Nephron (organoid): ENCODE results near the gene ISYNA1.
A peak's percentile ranks its signal among the peaks of the same experiment; 100 is the strongest.

Experiments
- H3K27ac Mint-ChIP-seq, 3 experiments: 2 replicates each; pipeline ENCODE4 v1.8.0; 2020; ENCODE audit warnings: mixed read lengths in 3 of 3, mild to moderate bottlenecking in 2 of 3, moderate library complexity in 1 of 3
- H3K27me3 Mint-ChIP-seq: 2 replicates; pipeline ENCODE4 v1.8.0; 2021; ENCODE audit warnings: low read depth, mild to moderate bottlenecking, moderate library complexity, mixed read lengths
- H3K36me3 Mint-ChIP-seq: 2 replicates; pipeline ENCODE4 v1.8.0; 2020; ENCODE audit warnings: low read depth, mixed read lengths
- H3K4me1 Mint-ChIP-seq: 2 replicates; pipeline ENCODE4 v1.8.0; 2020; ENCODE audit warnings: mixed read lengths
- H3K4me3 Mint-ChIP-seq, 3 experiments: 2 replicates each; pipeline ENCODE4 v1.8.0; 2020; ENCODE audit warnings: mild to moderate bottlenecking in 3 of 3, mixed read lengths in 3 of 3, moderate library complexity in 2 of 3
- H3K9me3 Mint-ChIP-seq: 2 replicates; pipeline ENCODE4 v1.8.0; 2020; ENCODE audit warnings: mixed read lengths
- TF ChIP-seq, protein P1 (sequence below), 3 experiments: fragments of 200-600 bp; sonication (generic); IDR thresholded peaks; one replicate each; pipeline ENCODE4 v1.5.0; 2021; ENCODE audit warnings: antibody characterized with exemption in 3 of 3; ENCODE audit not compliant: unreplicated experiment in 3 of 3

Gene ISYNA1

DNA sequence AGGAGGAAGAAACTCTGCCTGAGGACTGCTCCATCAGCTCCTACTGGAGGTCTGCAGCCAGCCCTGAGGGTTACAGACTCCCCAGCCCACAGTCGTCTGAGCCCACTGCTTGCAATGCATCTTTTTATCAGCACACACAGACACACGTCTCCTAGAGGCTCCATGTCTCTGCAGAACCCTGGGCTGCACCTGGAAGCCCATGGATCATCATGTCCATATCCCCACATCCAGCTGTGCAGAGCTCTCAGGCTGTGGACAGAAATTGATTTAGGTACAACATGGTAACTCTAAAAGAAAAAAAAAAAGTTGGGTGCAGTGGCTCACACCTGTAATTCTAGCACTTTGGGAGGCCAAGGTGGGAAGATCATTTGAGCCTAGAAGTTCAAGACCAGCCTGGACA, 32.9 kb upstream of the ISYNA1 start:
- no peaks in the 10 kb centered on the region for H3K27me3 Mint-ChIP-seq

DNA sequence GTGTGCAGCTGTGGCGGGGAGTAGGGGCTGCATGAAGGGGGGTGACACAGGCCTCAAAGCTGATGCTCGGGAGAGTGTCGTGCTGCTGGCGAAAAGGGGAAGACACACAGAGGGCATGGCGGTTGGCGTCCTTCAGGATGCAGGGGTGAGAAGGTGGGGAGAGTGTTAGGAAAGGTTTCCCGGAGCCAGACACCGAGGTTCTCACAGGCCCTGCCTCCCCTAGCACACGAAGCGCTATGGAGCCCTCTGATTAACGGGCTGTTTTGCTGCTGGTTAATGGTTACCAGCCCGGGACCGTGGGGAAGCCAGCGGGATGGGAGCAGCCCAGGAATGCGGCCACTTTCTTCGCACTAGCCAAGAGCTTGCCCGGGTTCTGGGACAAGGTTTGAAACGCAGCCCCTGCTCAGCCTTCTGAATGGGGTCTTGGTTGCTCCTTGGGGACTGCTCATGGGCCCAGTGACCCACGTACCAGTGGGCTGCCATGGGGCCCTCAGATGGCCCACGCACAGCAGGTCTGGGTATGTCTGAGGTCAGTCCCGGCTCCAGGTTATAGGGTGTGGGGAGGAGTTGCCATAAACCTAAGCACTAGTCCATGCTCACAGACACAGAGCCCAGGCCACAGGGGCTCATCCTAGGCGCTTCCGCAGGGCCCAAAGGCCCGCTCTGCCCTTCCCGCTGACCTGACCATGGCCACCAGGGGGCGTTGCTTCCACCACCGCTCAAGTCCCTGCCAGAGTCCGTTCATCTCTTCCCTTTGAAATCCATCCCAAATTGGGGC, 31.3 kb upstream of the ISYNA1 start:
- Mint-ChIP-seq H3K27me3 (no peaks in the 10 kb centered on the region), H3K36me3 (peaks cover 4% of the 10 kb centered on the region), H3K4me1 (peaks cover 9% of the 10 kb centered on the region), H3K27ac (peak overlapping the region; percentile 40 to 78 (median 66)), H3K4me3 (no peak overlapping the region), H3K9me3 (no peaks in the 10 kb centered on the region)
- TF ChIP-seq, protein P1, sequence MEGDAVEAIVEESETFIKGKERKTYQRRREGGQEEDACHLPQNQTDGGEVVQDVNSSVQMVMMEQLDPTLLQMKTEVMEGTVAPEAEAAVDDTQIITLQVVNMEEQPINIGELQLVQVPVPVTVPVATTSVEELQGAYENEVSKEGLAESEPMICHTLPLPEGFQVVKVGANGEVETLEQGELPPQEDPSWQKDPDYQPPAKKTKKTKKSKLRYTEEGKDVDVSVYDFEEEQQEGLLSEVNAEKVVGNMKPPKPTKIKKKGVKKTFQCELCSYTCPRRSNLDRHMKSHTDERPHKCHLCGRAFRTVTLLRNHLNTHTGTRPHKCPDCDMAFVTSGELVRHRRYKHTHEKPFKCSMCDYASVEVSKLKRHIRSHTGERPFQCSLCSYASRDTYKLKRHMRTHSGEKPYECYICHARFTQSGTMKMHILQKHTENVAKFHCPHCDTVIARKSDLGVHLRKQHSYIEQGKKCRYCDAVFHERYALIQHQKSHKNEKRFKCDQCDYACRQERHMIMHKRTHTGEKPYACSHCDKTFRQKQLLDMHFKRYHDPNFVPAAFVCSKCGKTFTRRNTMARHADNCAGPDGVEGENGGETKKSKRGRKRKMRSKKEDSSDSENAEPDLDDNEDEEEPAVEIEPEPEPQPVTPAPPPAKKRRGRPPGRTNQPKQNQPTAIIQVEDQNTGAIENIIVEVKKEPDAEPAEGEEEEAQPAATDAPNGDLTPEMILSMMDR (IDR thresholded peaks at IDR 0.05; ENCODE audit: unreplicated experiment in 3 of 3) = peak; percentile 68 to 81 (median 79)

More for the DNA sequence above, 32.9 kb upstream of the ISYNA1 start:
- TF ChIP-seq, protein P1 (IDR thresholded peaks at IDR 0.05; ENCODE audit: unreplicated experiment in 3 of 3) = no peak
- Mint-ChIP-seq H3K4me3 (no peak overlapping the region), H3K36me3 (peaks cover 6% of the 10 kb centered on the region), H3K9me3 (no peaks in the 10 kb centered on the region), H3K27ac (no peak overlapping the region), H3K4me1 (peaks cover 7% of the 10 kb centered on the region)

DNA sequence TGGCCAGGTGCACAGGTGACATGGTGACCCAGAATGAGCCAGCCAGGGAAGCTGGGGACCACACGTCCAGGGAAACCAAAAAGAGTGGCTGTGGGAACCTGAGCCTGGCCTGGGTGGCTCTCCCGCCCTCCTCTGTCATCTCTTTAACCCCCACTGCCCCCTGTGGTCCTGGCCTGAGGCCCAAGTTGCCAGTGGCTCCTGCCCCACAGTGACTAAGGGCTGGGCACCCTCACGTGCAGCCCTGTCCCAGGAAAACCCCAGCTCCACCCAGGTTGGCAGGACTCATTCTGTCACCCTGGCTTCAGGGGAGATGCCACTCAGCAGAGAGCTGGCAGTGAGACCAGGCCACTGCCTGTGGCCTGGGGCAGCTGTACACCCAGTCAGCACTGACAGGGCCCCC, 30.6 kb upstream of the ISYNA1 start:
- peaks cover 4% of the 10 kb centered on the region for H3K36me3 Mint-ChIP-seq
- no peak overlapping the region for H3K4me3 Mint-ChIP-seq
- TF ChIP-seq, protein P1 (IDR thresholded peaks at IDR 0.05; ENCODE audit: unreplicated experiment in 3 of 3) = no peak
- peaks cover 11% of the 10 kb centered on the region for H3K4me1 Mint-ChIP-seq
- no peaks in the 10 kb centered on the region for H3K27me3 Mint-ChIP-seq
- peak overlapping the region in 1 of 3 experiments; percentile 40 for H3K27ac Mint-ChIP-seq
- no peaks in the 10 kb centered on the region for H3K9me3 Mint-ChIP-seq

DNA sequence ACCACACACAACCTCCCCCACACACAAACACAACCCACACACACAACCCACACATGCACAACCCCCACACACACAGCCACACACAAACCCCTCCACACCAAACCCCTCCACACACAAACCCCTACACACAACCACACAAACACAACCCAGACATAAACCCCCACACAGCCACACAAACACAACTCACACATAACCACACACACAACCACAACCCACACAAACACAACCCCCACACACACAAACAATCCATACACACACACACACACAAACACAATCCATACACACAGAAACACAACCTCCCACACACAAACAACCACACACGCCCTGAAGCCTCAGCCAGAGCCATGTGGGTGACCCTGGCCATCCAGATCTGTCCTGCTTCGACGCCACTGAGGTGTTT, 30.0 kb upstream of the ISYNA1 start:
- H3K9me3 Mint-ChIP-seq = no peaks in the 10 kb centered on the region
- H3K4me3 Mint-ChIP-seq = no peak overlapping the region
- H3K27me3 Mint-ChIP-seq = no peaks in the 10 kb centered on the region
- peak overlapping the region in 2 of 3 experiments; percentile 14 to 19 for H3K27ac Mint-ChIP-seq
- peaks cover 11% of the 10 kb centered on the region for H3K4me1 Mint-ChIP-seq
- TF ChIP-seq, protein P1 (IDR thresholded peaks at IDR 0.05; ENCODE audit: unreplicated experiment in 3 of 3) = no peak
- H3K36me3 Mint-ChIP-seq = peaks cover 6% of the 10 kb centered on the region

DNA sequence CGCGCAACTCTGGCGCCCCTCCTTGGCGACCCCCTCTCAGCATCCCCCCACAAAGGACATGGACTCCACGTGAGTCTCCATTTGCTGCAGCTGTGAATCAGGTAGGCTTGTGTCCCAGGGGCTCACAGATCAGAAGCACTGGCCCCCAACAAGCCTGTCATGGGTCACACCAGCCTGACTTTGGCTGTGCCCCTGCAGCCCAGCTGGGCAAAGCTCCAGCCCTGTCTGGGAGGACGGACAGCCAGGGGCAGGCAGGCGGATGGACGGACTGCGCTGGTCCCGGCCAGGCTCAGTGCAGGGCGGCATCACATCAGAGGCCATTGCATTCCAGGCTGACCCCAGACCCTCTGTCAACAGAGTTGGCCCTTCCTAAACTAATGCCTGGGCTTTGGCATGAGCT, 28.4 kb upstream of the ISYNA1 start:
- Mint-ChIP-seq H3K4me3 (no peak overlapping the region), H3K36me3 (peaks cover 16% of the 10 kb centered on the region), H3K27ac (no peak overlapping the region), H3K9me3 (no peaks in the 10 kb centered on the region), H3K4me1 (peaks cover 20% of the 10 kb centered on the region), H3K27me3 (no peaks in the 10 kb centered on the region)
- TF ChIP-seq, protein P1 (IDR thresholded peaks at IDR 0.05; ENCODE audit: unreplicated experiment in 3 of 3) = no peak

DNA sequence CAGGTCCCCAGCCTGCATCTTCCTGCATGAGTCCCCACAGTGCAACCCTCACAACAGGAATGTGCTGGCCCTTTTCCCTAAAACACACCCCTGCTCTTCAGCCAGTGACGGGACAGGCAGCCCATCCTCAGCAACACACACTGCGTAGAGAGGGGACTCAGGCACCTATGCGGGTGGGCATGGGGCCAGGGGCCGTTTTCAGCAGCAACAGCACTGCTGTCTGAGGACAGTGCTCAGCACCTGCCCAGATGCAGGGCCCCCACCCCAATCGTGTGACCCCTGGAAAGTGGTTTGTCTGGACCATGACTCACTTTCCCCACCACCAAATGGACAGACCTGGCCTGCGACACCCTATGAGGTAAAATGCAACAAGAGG, 28.0 kb upstream of the ISYNA1 start:
- Mint-ChIP-seq H3K9me3 (no peaks in the 10 kb centered on the region), H3K27ac (no peak overlapping the region), H3K4me1 (peaks cover 22% of the 10 kb centered on the region), H3K4me3 (no peak overlapping the region), H3K36me3 (peaks cover 18% of the 10 kb centered on the region), H3K27me3 (no peaks in the 10 kb centered on the region)
- TF ChIP-seq, protein P1 (IDR thresholded peaks at IDR 0.05; ENCODE audit: unreplicated experiment in 3 of 3) = no peak
